HEK293 (cell line): ENCODE measurements around the gene PDSS1.

Experiments
- EGR2 ChIP-seq: fragments of 450-650 bp; formaldehyde crosslinking; IDR thresholded peaks from 2 replicates; pipeline ENCODE4 v1.5.1; 2016; ENCODE audit warnings: low read depth, missing biosample characterization, missing genetic modification characterization
- HOXA7 ChIP-seq: sonication (generic); formaldehyde crosslinking; IDR thresholded peaks from 2 replicates; pipeline ENCODE4 v1.8.1; 2022; ENCODE audit warnings: missing genetic modification reagents, borderline replicate concordance
- KLF7 ChIP-seq: fragments of 450-650 bp; formaldehyde crosslinking; IDR thresholded peaks from 2 replicates; pipeline ENCODE4 v1.5.1; 2016; ENCODE audit warnings: missing biosample characterization, missing genetic modification characterization, borderline replicate concordance
- MZF1 ChIP-seq: fragments of 450-650 bp; formaldehyde crosslinking; IDR thresholded peaks from 2 replicates; pipeline ENCODE4 v1.5.1; 2017; ENCODE audit warnings: missing biosample characterization, missing genetic modification characterization, borderline replicate concordance
- RBAK ChIP-seq: fragments of 450-650 bp; formaldehyde crosslinking; IDR thresholded peaks from 2 replicates; pipeline ENCODE4 v1.5.1; 2016; ENCODE audit warnings: missing biosample characterization, missing genetic modification characterization
- SETDB1 ChIP-seq: IDR thresholded peaks from one replicate; pipeline ENCODE4 v1.6.1; 2017; ENCODE audit warnings: mild to moderate bottlenecking, low read length, moderate library complexity, mixed read lengths; ENCODE audit not compliant: insufficient read length
- ZBTB10 ChIP-seq: fragments of 450-650 bp; formaldehyde crosslinking; IDR thresholded peaks from 2 replicates; pipeline ENCODE4 v1.5.1; 2016; ENCODE audit warnings: missing biosample characterization, missing genetic modification characterization
- ZBTB6 ChIP-seq: fragments of 450-650 bp; formaldehyde crosslinking; IDR thresholded peaks from 2 replicates; pipeline ENCODE4 v1.5.1; 2017; ENCODE audit warnings: missing biosample characterization, missing genetic modification characterization
- ZIC2 ChIP-seq: fragments of 450-650 bp; formaldehyde crosslinking; IDR thresholded peaks from 2 replicates; pipeline ENCODE4 v1.5.1; 2016; ENCODE audit warnings: missing biosample characterization, missing genetic modification characterization
- ZNF18 ChIP-seq: fragments of 450-650 bp; formaldehyde crosslinking; IDR thresholded peaks from 2 replicates; pipeline ENCODE4 v1.5.1; 2016; ENCODE audit warnings: missing biosample characterization, missing genetic modification characterization
- ZNF37A ChIP-seq: fragments of 450-650 bp; IDR thresholded peaks from 2 replicates; pipeline ENCODE4 v1.5.1; 2018; ENCODE audit warnings: missing biosample characterization, missing genetic modification characterization
- ZNF624 ChIP-seq: fragments of 450-650 bp; formaldehyde crosslinking; IDR thresholded peaks from 2 replicates; pipeline ENCODE4 v1.5.1; 2017; ENCODE audit warnings: missing biosample characterization, missing genetic modification characterization
- TF ChIP-seq, protein P1 (sequence below): fragments of 450-650 bp; formaldehyde crosslinking; IDR thresholded peaks from 2 replicates; pipeline ENCODE4 v1.5.1; 2016; ENCODE audit warnings: missing biosample characterization, missing genetic modification characterization
- TF ChIP-seq, protein P2 (sequence below): fragments of 450-650 bp; formaldehyde crosslinking; IDR thresholded peaks from 2 replicates; pipeline ENCODE4 v1.5.1; 2016; ENCODE audit warnings: missing biosample characterization, missing genetic modification characterization

GRCh38 chr10:26725837-26726727 is 28.6 kb downstream of the PDSS1 start:
- no peak for TF ChIP-seq ZBTB10
- no peak for TF ChIP-seq EGR2
- TF ChIP-seq ZNF18 (tag by site-specific recombination): no peak
- TF ChIP-seq ZBTB6: no peak
- TF ChIP-seq, protein P1, sequence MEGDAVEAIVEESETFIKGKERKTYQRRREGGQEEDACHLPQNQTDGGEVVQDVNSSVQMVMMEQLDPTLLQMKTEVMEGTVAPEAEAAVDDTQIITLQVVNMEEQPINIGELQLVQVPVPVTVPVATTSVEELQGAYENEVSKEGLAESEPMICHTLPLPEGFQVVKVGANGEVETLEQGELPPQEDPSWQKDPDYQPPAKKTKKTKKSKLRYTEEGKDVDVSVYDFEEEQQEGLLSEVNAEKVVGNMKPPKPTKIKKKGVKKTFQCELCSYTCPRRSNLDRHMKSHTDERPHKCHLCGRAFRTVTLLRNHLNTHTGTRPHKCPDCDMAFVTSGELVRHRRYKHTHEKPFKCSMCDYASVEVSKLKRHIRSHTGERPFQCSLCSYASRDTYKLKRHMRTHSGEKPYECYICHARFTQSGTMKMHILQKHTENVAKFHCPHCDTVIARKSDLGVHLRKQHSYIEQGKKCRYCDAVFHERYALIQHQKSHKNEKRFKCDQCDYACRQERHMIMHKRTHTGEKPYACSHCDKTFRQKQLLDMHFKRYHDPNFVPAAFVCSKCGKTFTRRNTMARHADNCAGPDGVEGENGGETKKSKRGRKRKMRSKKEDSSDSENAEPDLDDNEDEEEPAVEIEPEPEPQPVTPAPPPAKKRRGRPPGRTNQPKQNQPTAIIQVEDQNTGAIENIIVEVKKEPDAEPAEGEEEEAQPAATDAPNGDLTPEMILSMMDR (tag by site-specific recombination): no peak
- TF ChIP-seq ZIC2: no peak
- TF ChIP-seq HOXA7: no peak
- no peak for TF ChIP-seq KLF7 (tag by site-specific recombination)
- no peak for TF ChIP-seq RBAK (tag by site-specific recombination)
- no peak for TF ChIP-seq ZNF624 (tag by site-specific recombination)
- TF ChIP-seq SETDB1: no peak
- TF ChIP-seq, protein P2, sequence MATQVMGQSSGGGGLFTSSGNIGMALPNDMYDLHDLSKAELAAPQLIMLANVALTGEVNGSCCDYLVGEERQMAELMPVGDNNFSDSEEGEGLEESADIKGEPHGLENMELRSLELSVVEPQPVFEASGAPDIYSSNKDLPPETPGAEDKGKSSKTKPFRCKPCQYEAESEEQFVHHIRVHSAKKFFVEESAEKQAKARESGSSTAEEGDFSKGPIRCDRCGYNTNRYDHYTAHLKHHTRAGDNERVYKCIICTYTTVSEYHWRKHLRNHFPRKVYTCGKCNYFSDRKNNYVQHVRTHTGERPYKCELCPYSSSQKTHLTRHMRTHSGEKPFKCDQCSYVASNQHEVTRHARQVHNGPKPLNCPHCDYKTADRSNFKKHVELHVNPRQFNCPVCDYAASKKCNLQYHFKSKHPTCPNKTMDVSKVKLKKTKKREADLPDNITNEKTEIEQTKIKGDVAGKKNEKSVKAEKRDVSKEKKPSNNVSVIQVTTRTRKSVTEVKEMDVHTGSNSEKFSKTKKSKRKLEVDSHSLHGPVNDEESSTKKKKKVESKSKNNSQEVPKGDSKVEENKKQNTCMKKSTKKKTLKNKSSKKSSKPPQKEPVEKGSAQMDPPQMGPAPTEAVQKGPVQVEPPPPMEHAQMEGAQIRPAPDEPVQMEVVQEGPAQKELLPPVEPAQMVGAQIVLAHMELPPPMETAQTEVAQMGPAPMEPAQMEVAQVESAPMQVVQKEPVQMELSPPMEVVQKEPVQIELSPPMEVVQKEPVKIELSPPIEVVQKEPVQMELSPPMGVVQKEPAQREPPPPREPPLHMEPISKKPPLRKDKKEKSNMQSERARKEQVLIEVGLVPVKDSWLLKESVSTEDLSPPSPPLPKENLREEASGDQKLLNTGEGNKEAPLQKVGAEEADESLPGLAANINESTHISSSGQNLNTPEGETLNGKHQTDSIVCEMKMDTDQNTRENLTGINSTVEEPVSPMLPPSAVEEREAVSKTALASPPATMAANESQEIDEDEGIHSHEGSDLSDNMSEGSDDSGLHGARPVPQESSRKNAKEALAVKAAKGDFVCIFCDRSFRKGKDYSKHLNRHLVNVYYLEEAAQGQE: no peak
- TF ChIP-seq MZF1: no peak
- no peak for TF ChIP-seq ZNF37A (tag by site-specific recombination)
